ENCODE measurements around the gene IL1RL1. TPM values are rescaled to one million over a fixed set of nuclear protein-coding genes. Genes with fewer than 3 reads are reported as not detected.

The IL1RL1 gene
- polyA plus RNA-seq, 1 experiment = 0.30 TPM

DNA sequence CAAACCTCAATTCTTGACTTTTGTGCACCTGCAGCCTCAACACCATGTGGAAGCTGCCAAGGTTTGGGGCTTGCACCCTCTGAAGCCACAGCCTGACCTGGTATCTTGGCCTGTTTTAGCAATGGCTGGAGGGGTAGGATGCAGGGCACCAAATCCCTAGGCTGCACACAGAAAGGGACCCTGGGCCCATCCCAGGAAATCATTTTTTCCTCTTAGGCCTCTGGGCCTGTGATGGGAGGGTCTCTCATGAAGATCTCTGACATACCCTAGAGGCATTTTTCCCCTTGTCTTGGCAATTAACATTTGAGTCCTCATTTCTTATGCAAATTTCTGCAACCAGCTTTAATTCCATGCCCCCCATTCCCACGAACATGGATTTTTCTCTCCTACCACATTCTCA lies 54.4 kb downstream of the IL1RL1 start:
- Histone ChIP-seq H3K9me3 (ENCODE audit: control insufficient read depth, insufficient read depth, low read length) (peaks cover 7% of the 10 kb centered on the region; the same call in 1 of the 2 replicates), H3K27me3 (ENCODE audit: control insufficient read depth, insufficient read depth, low read length) (no peaks in the 10 kb centered on the region), H3K27ac (ENCODE audit: low read depth, low read length) (no peak overlapping the region), H3K4me3 (ENCODE audit: low read depth, low read length) (no peak overlapping the region)
- DNase-seq (ENCODE audit: low read depth, low spot score) = no peak
- TF ChIP-seq, protein P1, sequence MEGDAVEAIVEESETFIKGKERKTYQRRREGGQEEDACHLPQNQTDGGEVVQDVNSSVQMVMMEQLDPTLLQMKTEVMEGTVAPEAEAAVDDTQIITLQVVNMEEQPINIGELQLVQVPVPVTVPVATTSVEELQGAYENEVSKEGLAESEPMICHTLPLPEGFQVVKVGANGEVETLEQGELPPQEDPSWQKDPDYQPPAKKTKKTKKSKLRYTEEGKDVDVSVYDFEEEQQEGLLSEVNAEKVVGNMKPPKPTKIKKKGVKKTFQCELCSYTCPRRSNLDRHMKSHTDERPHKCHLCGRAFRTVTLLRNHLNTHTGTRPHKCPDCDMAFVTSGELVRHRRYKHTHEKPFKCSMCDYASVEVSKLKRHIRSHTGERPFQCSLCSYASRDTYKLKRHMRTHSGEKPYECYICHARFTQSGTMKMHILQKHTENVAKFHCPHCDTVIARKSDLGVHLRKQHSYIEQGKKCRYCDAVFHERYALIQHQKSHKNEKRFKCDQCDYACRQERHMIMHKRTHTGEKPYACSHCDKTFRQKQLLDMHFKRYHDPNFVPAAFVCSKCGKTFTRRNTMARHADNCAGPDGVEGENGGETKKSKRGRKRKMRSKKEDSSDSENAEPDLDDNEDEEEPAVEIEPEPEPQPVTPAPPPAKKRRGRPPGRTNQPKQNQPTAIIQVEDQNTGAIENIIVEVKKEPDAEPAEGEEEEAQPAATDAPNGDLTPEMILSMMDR (IDR thresholded peaks at IDR 0.05; ENCODE audit: low read depth, low read length) = no peak
- ChIA-PET CTCF (no interaction called here), POLR2A (no interaction called here)

DNA sequence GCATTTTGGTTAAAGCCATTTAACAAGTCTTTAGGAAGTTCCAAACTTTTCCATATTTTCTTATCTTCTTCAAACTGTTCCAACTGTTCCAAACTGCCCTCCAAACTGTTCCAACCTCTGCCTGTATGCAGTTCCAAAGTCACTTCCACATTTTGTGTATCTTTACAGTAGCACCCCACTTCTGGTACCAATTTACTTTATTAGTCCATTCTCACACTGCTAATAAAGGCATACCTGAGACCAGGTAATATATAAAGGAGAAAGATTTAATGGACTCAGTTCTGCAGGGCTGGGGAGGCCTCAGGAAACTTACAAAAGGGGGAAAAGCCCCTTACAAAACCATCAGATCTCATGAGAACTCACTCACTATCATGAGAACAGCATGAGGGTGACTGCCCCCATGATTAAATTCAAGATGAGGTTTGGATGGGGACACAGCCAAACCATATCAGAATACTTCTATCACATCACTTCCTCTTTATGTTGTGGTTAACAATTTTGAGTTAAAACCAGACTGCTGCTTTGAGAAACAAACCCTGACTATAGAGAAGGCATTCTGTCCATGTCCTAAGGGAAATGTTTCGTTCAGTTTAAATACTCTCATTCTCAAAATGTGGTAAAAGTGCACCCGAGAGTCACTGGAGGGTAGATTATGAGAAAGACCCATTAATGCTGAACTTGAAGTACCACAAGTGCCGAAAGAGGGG lies 55.2 kb downstream of the IL1RL1 start:
- CTCF ChIA-PET = no interaction called here

DNA sequence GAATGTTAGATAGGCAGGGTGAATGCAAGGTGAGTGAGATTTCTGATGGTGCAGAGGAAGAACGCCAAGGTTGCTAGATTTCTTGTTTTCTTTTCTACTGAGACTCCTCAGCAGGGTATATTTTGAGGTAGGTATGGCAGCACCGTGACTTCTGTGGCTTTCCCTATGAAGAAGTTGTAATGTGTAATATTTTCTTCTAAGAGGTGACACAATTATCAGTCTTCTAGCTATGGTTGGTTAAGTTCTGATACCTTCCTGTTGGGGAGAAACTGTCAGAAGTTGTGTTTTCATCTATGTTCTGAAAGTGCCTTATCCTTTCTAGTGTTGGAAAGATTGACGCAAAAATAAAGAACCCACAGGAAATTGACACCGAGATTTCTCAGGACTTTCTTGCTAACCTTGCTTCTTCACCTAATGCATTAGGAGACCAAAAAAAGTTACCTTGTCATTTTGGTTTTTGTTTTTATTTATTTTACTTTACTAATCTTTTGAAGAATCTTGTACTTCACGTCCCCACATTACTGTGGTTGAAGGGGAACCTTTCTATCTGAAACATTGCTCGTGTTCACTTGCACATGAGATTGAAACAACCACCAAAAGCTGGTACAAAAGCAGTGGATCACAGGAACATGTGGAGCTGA lies 56.1 kb downstream of the IL1RL1 start:
- POLR2A ChIA-PET = no interaction called here
- no peaks in the 10 kb centered on the region for H3K27me3 ChIP-seq (ENCODE audit: control insufficient read depth, insufficient read depth, low read length)
- TF ChIP-seq, protein P1 (IDR thresholded peaks at IDR 0.05; ENCODE audit: low read depth, low read length) = no peak
- H3K27ac ChIP-seq (ENCODE audit: low read depth, low read length) = no peak overlapping the region
- CTCF ChIA-PET = no interaction called here
- H3K9me3 ChIP-seq (ENCODE audit: control insufficient read depth, insufficient read depth, low read length) = peaks cover 7% of the 10 kb centered on the region; the same call in 1 of the 2 replicates
- no peak overlapping the region for H3K4me3 ChIP-seq (ENCODE audit: low read depth, low read length)
- DNase-seq (ENCODE audit: low read depth, low spot score) = no peak

More for the DNA sequence above, 55.2 kb downstream of the IL1RL1 start:
- Histone ChIP-seq H3K4me3 (ENCODE audit: low read depth, low read length) (no peak overlapping the region), H3K9me3 (ENCODE audit: control insufficient read depth, insufficient read depth, low read length) (peaks cover 7% of the 10 kb centered on the region; the same call in 1 of the 2 replicates), H3K27ac (ENCODE audit: low read depth, low read length) (no peak overlapping the region), H3K27me3 (ENCODE audit: control insufficient read depth, insufficient read depth, low read length) (no peaks in the 10 kb centered on the region)
- POLR2A ChIA-PET = no interaction called here
- no peak for DNase-seq (ENCODE audit: low read depth, low spot score)
- TF ChIP-seq, protein P1 (IDR thresholded peaks at IDR 0.05; ENCODE audit: low read depth, low read length) = no peak

DNA sequence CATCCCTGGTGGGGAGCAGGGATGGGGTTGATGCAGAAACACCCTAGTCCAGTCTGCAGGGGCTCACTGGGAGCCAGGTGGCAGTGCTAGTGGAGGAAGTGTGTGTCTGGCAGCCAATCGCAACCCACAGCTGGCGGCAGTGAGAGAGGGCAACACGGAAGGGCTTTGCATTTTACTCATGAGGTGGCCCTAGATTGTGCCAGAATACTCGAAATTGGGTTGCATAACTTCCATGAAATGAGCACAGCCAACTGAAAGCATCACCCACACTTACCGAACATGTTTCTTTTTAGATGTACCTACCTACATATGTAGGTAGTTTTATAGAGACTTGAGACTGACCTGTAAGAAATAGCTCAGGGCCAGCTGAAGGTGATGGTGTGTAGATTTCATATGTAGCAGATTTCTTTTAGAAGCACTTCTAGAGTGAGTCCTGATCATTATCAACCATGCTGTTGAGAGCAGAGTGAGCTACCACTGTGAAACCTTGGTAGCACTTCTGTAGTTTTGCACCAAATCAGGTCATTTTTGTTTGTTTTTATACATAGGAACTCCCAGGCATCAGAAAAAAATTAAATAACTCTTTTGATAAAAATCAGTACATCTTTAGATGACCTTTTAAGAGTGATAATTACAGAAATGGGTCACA lies 57.2 kb downstream of the IL1RL1 start:
- Histone ChIP-seq H3K9me3 (ENCODE audit: control insufficient read depth, insufficient read depth, low read length) (peaks cover 7% of the 10 kb centered on the region; the same call in 1 of the 2 replicates), H3K27me3 (ENCODE audit: control insufficient read depth, insufficient read depth, low read length) (no peaks in the 10 kb centered on the region), H3K27ac (ENCODE audit: low read depth, low read length) (no peak overlapping the region), H3K4me3 (ENCODE audit: low read depth, low read length) (no peak overlapping the region)
- CTCF ChIA-PET = interaction anchor here (1.2 kb wide), 1 partner anchor 12 kb away, joined by 4 read pairs; no protein-coding TSS in a partner anchor
- POLR2A ChIA-PET = no interaction called here
- no peak for DNase-seq (ENCODE audit: low read depth, low spot score)
- TF ChIP-seq, protein P1 (IDR thresholded peaks at IDR 0.05; ENCODE audit: low read depth, low read length) = no peak

DNA sequence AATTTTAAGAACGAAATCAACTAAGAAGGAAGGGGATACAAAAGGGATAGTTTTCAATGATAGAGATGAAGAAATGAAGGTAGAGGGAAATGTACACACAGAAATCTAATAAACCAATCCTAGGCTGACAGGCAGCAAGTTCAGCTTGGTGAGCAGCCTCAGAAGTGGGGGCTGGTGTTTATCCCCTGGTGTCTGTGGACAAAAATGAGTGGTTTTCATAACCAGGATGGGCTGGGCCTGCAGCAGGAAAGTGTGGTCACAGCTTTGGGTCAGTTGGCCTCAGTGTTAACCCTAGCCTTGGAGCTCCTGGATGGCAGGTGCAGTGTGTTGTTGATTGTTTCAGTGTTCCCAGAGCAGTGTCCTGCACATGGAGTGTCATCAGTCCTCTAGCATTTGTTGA lies 58.5 kb downstream of the IL1RL1 start:
- ChIA-PET CTCF (interaction anchor here (0.5 kb wide), 1 partner anchor 356 kb away, joined by 3 read pairs; no protein-coding TSS in a partner anchor), POLR2A (no interaction called here)
- Histone ChIP-seq H3K9me3 (ENCODE audit: control insufficient read depth, insufficient read depth, low read length) (peaks cover 9% of the 10 kb centered on the region; the same call in 1 of the 2 replicates), H3K27me3 (ENCODE audit: control insufficient read depth, insufficient read depth, low read length) (no peaks in the 10 kb centered on the region), H3K27ac (ENCODE audit: low read depth, low read length) (no peak overlapping the region), H3K4me3 (ENCODE audit: low read depth, low read length) (no peak overlapping the region)
- TF ChIP-seq, protein P1 (IDR thresholded peaks at IDR 0.05; ENCODE audit: low read depth, low read length) = no peak
- no peak for DNase-seq (ENCODE audit: low read depth, low spot score)
